Activated CD8-positive, alpha-beta memory T cell treated with anti-CD3 and anti-CD28 coated beads, Interleukin-2, amount 50 U/mL, for 48 hours (primary cell): ENCODE data around the gene LSM4.
"Not testable (repeated sequence)": the region's sequence is repeated elsewhere in the genome, so short reads cannot be mapped to it uniquely, and the experiment has no call there.

Experiments used
- DNase-seq: peaks from one replicate; pipeline ENCODE4 v3.0.0-alpha.2; 2020

Gene LSM4

GRCh38 chr19:18322759-18323460 lies at the start of gene LSM4:
TSS of gene LSM4 (minus strand) at chr19:18323076. CDS start at chr19:18323020, 56 bp downstream.
- peak; percentile 99 for DNase-seq

GRCh38 chr19:18368504-18369222 lies 45.8 kb upstream of the LSM4 start:
- no peak for DNase-seq

- DNase-seq, result no peak
Measured at GRCh38 chr19:18366021-18366435, 43.2 kb upstream of the LSM4 start.

- no peak for DNase-seq
Measured at GRCh38 chr19:18364826-18365528, 42.1 kb upstream of the LSM4 start.

- DNase-seq, result not testable (repeated sequence)
Measured at GRCh38 chr19:18364277-18364825, 41.5 kb upstream of the LSM4 start.

- no peak for DNase-seq
Measured at GRCh38 chr19:18363787-18364186, 40.9 kb upstream of the LSM4 start.

GRCh38 chr19:18362934-18363542 lies 40.2 kb upstream of the LSM4 start:
- DNase-seq, result no peak

- DNase-seq, result no peak
Measured at GRCh38 chr19:18361646-18362045, 38.8 kb upstream of the LSM4 start.

GRCh38 chr19:18357041-18357440 lies 34.2 kb upstream of the LSM4 start:
- DNase-seq, result no peak

GRCh38 chr19:18354743-18355142 lies 31.9 kb upstream of the LSM4 start:
- DNase-seq, result not testable (repeated sequence)

- no peak for DNase-seq
Measured at GRCh38 chr19:18353378-18354005, 30.6 kb upstream of the LSM4 start.

GRCh38 chr19:18351544-18351943 lies 28.7 kb upstream of the LSM4 start:
- DNase-seq, result no peak

GRCh38 chr19:18350490-18350889 lies 27.6 kb upstream of the LSM4 start:
- no peak for DNase-seq

GRCh38 chr19:18349524-18350128 lies 26.8 kb upstream of the LSM4 start:
- DNase-seq, result no peak

GRCh38 chr19:18348818-18349339 lies 26.0 kb upstream of the LSM4 start:
- DNase-seq, result not testable (repeated sequence)

GRCh38 chr19:18348171-18348570 lies 25.3 kb upstream of the LSM4 start:
- no peak for DNase-seq

GRCh38 chr19:18346091-18346490 lies 23.2 kb upstream of the LSM4 start:
- DNase-seq, result no peak

- no peak for DNase-seq
Measured at GRCh38 chr19:18345296-18345695, 22.4 kb upstream of the LSM4 start.

- DNase-seq, result no peak
Measured at GRCh38 chr19:18344582-18344950, 21.7 kb upstream of the LSM4 start.

GRCh38 chr19:18342090-18342632 lies 19.3 kb upstream of the LSM4 start:
- DNase-seq, result no peak
